IMR-90 (cell line): ENCODE data around the gene THAP10. TPM values are rescaled to one million over a fixed set of nuclear protein-coding genes. Genes with fewer than 3 reads are reported as not detected.

Source experiments
- ATAC-seq: fragments of 200-7000 bp; cut with Tn5 transposase; 2 replicates; pipeline ENCODE4 v1.9.1; 2020; ENCODE audit warnings: low read depth, mild to moderate bottlenecking, moderate library complexity
- Bru-seq: library from RNA; stranded (reverse); fragments of 400-500 nt; gene quantifications from one replicate; lab custom pipeline; 2021; lab: Mats Ljungman, UMichigan
- BruChase-seq, 2 experiments: library from RNA; stranded (reverse); fragments of 400-500 nt; gene quantifications; one replicate each; lab custom pipeline; 2021; lab: Mats Ljungman, UMichigan
- BruUV-seq: library from RNA; stranded (reverse); fragments of 400-500 nt; replicated peaks from 2 replicates; lab custom pipeline; 2021; lab: Mats Ljungman, UMichigan
- CTCF ChIA-PET: fragments of 300-600 bp; formaldehyde crosslinking; extraction: SDS; loops from one replicate; lab custom pipeline; 2021; ENCODE audit warnings: antibody characterized with exemption; lab: Yijun Ruan, JAX
- POLR2A ChIA-PET: fragments of 300-600 bp; sonication (Branson Sonifier 250); formaldehyde crosslinking; loops from one replicate; lab custom pipeline; 2022; ENCODE audit warnings: antibody characterized with exemption; ENCODE audit not compliant: unreplicated experiment; lab: Charles Lee
- DNase-seq: peaks from one replicate; pipeline ENCODE4 v3.0.0; 2013
- H2AFZ ChIP-seq: replicated peaks from 2 replicates; pipeline ENCODE3; 2013; ENCODE audit warnings: low read length, mild to moderate bottlenecking; ENCODE audit not compliant: poor library complexity
- H2AK5ac ChIP-seq: 2 replicates; pipeline ENCODE4 v1.6.1; 2013; ENCODE audit warnings: low read depth, low read length, inconsistent platforms
- H2AK9ac ChIP-seq: replicated peaks from 2 replicates; pipeline ENCODE3; 2013; ENCODE audit warnings: mild to moderate bottlenecking, low read depth, low read length, moderate library complexity; ENCODE audit not compliant: poor library complexity
- H2BK120ac ChIP-seq: 2 replicates; pipeline ENCODE4 v1.6.1; 2013; ENCODE audit warnings: low read depth, low read length, inconsistent platforms
- H2BK15ac ChIP-seq: 3 replicates; pipeline ENCODE4 v1.6.1; 2013; ENCODE audit warnings: low read depth, low read length, inconsistent platforms
- H2BK20ac ChIP-seq: 2 replicates; pipeline ENCODE4 v1.6.1; 2013; ENCODE audit warnings: low read depth, mild to moderate bottlenecking, inconsistent platforms, low read length, moderate library complexity
- H2BK5ac ChIP-seq: 2 replicates; pipeline ENCODE4 v1.6.1; 2013; ENCODE audit warnings: mild to moderate bottlenecking, low read depth, low read length, inconsistent platforms; ENCODE audit not compliant: poor library complexity, severe bottlenecking
- H3K14ac ChIP-seq: replicated peaks from 2 replicates; pipeline ENCODE4 v1.6.1; 2013; ENCODE audit warnings: low read depth, low read length, inconsistent platforms
- H3K18ac ChIP-seq: 2 replicates; pipeline ENCODE4 v1.6.1; 2013; ENCODE audit warnings: low read depth, low read length, control low read depth
- H3K23ac ChIP-seq: 2 replicates; pipeline ENCODE4 v1.6.1; 2013; ENCODE audit warnings: low read depth, low read length, inconsistent platforms
- H3K27ac ChIP-seq: 2 replicates; pipeline ENCODE4 v1.5.1; 2013; ENCODE audit warnings: mild to moderate bottlenecking, control low read depth, low read length; ENCODE audit not compliant: insufficient read depth
- H3K27me3 ChIP-seq: 2 replicates; pipeline ENCODE4 v1.6.1; 2013; ENCODE audit warnings: low read length; ENCODE audit not compliant: control insufficient read depth, insufficient read depth
- H3K36me3 ChIP-seq: 2 replicates; pipeline ENCODE4 v1.6.1; 2013; ENCODE audit warnings: low read length, mixed read lengths; ENCODE audit not compliant: control insufficient read depth, insufficient read depth
- H3K4ac ChIP-seq: 2 replicates; pipeline ENCODE4 v1.6.1; 2013; ENCODE audit warnings: low read depth, low read length, inconsistent platforms
- H3K4me1 ChIP-seq: 2 replicates; pipeline ENCODE4 v1.6.1; 2013; ENCODE audit warnings: low read length, mixed read lengths; ENCODE audit not compliant: control insufficient read depth, insufficient read depth
- H3K4me2 ChIP-seq: 2 replicates; pipeline ENCODE4 v1.6.1; 2013; ENCODE audit warnings: low read depth, mild to moderate bottlenecking, control low read depth, low read length, moderate library complexity
- H3K4me3 ChIP-seq: 2 replicates; pipeline ENCODE4 v1.5.1; 2013; ENCODE audit warnings: low read depth, mild to moderate bottlenecking, control low read depth, low read length, moderate library complexity; ENCODE audit not compliant: insufficient read depth
- H3K56ac ChIP-seq: 2 replicates; pipeline ENCODE4 v1.6.1; 2013; ENCODE audit warnings: low read length, inconsistent platforms; ENCODE audit not compliant: insufficient read depth; ENCODE audit errors: extremely low read depth
- H3K79me1 ChIP-seq, 2 experiments: 2 replicates each; pipeline ENCODE4 v1.6.1; 2013; ENCODE audit warnings: low read length in 2 of 2, inconsistent platforms in 1 of 2, low read depth in 1 of 2
- H3K9ac ChIP-seq: 2 replicates; pipeline ENCODE4 v1.6.1; 2013; ENCODE audit warnings: low read depth, low read length, control low read depth
- H3K9me1 ChIP-seq: 2 replicates; pipeline ENCODE4 v1.6.1; 2013; ENCODE audit warnings: low read length, inconsistent platforms; ENCODE audit not compliant: insufficient read depth
- H3K9me3 ChIP-seq: 2 replicates; pipeline ENCODE4 v1.6.1; 2013; ENCODE audit warnings: low read length; ENCODE audit not compliant: control insufficient read depth, insufficient read depth
- H4K20me1 ChIP-seq: 2 replicates; pipeline ENCODE4 v1.6.1; 2013; ENCODE audit warnings: low read length, inconsistent platforms; ENCODE audit not compliant: insufficient read depth
- H4K5ac ChIP-seq: 2 replicates; pipeline ENCODE4 v1.6.1; 2013; ENCODE audit warnings: mild to moderate bottlenecking, low read depth, low read length, control low read depth
- H4K8ac ChIP-seq, 2 experiments: 2 replicates each; pipeline ENCODE4 v1.6.1; 2013; ENCODE audit warnings: low read depth in 2 of 2, low read length in 2 of 2, control low read depth in 1 of 2, inconsistent platforms in 1 of 2
- H4K91ac ChIP-seq: 2 replicates; pipeline ENCODE4 v1.6.1; 2013; ENCODE audit warnings: low read depth, low read length, inconsistent platforms; ENCODE audit not compliant: insufficient read depth
- FOS ChIP-seq: fragments of 150-350 bp; IDR thresholded peaks from 2 replicates; pipeline ENCODE4 v1.6.1; 2016; ENCODE audit warnings: low read depth, low read length
- MAZ ChIP-seq: IDR thresholded peaks from 2 replicates; pipeline ENCODE4 v1.6.1; 2012; ENCODE audit warnings: low read depth, mild to moderate bottlenecking, low read length, improper control_type of control experiment, moderate library complexity, borderline replicate concordance
- MXI1 ChIP-seq: IDR thresholded peaks from 2 replicates; pipeline ENCODE4 v1.6.1; 2012; ENCODE audit warnings: low read depth, mild to moderate bottlenecking, low read length, moderate library complexity, borderline replicate concordance
- POLR2A ChIP-seq: IDR thresholded peaks from 2 replicates; pipeline ENCODE4 v1.6.1; 2012; ENCODE audit warnings: mild to moderate bottlenecking, low read depth, low read length
- WGBS, 2 experiments: methylation state at CpG; one replicate each; pipeline versions ENCODE4 v1.1.5 to v1.1.7; 2013; ENCODE audit warnings: missing lambda C conversion rate in 2 of 2; ENCODE audit not compliant: insufficient read length in 1 of 2; ENCODE audit errors: extremely low coverage in 2 of 2; 5-methylcytosine and 5-hydroxymethylcytosine counted together
- dilution Hi-C: fragments of 300-500 bp; cut with HindIII; formaldehyde crosslinking; loops from one replicate; pipeline ENCODE4 v1.14.3; 2018; ENCODE audit warnings: low sequenced_read_pairs; ENCODE audit not compliant: unreplicated experiment
- in situ Hi-C: fragments of 300-500 bp; cut with MboI; formaldehyde crosslinking; loops from 3 replicates; pipeline ENCODE4 v1.14.3; 2019; ENCODE audit warnings: low sequenced_read_pairs, inconsistent platforms, mixed read lengths
- intact Hi-C: fragments of 100-400 bp; cut with micrococcal nuclease; formaldehyde crosslinking; loops from 2 replicates; pipeline ENCODE4 v1.10.0; 2022
- long read RNA-seq: library from polyadenylated mRNA; unstranded; transcript quantifications from one replicate; pipeline ENCODE4 v2.0.0, GENCODE V29; 2021; ENCODE audit not compliant: unreplicated experiment
- polyA plus RNA-seq, 3 experiments: library from polyadenylated mRNA; depleted of rRNA; stranded (reverse); fragments of >200 nt; gene quantifications; 2 replicates each; pipeline ENCODE4 v1.2.3, GENCODE V29; 2012; ENCODE audit warnings: low replicate concordance in 1 of 3
- total RNA-seq: library from RNA; depleted of rRNA; stranded (reverse); fragments of >200 nt; gene quantifications from 2 replicates; pipeline ENCODE4 v1.2.3, GENCODE V29; 2012; rRNA removed

THAP10 gene
- total RNA-seq (2.3 and 3.6 TPM in 2 replicates), polyA plus RNA-seq (2012; rRNA removed) (2.8 and 3.0 TPM in 2 replicates), Bru-seq, nascent RNA (percentile 40 among the genes with signal in this experiment), BruChase-seq, experiment 1, labeled RNA remaining after a 6-hour chase (percentile 36 among the genes with signal in this experiment), BruChase-seq, experiment 2, labeled RNA remaining after a 2-hour chase (percentile 40 among the genes with signal in this experiment)
- 1.6 and 1.8 TPM in 2 replicates for polyA plus RNA-seq (2012; cell fraction: cytosol; rRNA removed)
- polyA plus RNA-seq (2012; cell fraction: nucleus; rRNA removed; ENCODE audit: low replicate concordance), result 0.86 and 1.4 TPM in 2 replicates
- long read RNA-seq, partial matches to known transcripts, result 0 of 1 reads
- long read RNA-seq, other reads (novel, unspliced or antisense), result 0 of 1 reads

DNA sequence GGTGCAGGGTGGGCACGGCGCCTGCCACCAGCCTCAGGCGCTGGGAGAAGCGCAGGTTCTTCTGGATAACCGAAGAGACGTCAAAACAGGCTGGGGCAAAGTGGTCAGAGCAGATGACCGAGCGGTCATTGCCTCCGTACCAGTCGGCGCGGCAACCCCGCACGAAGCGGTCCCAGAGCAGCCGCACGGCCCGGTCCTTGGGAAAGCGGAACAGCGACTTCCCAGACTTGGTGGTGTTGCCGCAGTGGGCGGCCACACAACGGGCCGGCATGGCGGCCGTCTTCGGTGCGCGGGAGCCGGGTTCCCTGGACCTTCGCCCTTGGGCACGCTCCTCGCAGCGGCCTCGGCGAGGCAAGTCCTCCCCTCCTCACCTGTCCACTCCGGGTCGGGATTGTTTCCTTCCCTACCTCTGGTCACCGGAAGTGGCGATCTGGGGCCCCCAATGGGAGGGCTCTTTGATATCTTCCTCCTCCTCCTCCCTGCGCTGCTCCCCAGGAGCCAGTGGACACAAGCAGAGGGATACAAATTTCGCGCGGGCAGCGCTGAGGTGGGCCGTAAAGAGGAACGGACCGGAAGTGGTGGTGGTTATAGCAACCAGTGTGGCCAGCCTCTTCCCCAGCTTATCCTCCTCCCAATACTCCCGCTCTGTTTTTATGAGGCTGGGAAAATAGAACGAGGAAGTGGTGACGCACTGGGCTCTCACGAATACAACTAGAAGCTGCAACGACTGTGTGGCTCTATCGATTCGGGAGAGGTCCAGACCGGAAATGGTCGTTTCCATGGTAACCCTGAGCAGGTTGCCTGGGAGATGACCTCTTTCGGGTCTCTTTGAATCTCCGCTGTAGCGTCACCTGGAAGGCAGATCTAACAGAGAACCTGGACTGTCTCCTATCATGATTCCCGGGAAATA lies at the start of gene THAP10, which contains the start of gene LRRC49:
TSS of gene THAP10 (minus strand) at position 432 of the 910 bp plus-strand sequence. CDS start at position 271, 161 bp downstream.
TSS of gene LRRC49 (plus strand) at position 825 of the 910 bp plus-strand sequence. CDS start at position 894, 69 bp downstream.
- peaks cover 6% of the 10 kb centered on the region; the same call in 1 of the 2 replicates for H3K4me1 ChIP-seq
- H2AFZ ChIP-seq, result peak within 1 kb of the TSS; percentile 94
- peak within 1 kb of the TSS; percentile 73 for H3K23ac ChIP-seq
- no peaks in the 10 kb centered on the region; the same call in 1 of the 2 replicates for H4K20me1 ChIP-seq
- no TSS peak for BruUV-seq
- peak within 1 kb of the TSS; percentile 62 for H4K5ac ChIP-seq
- H2AK5ac ChIP-seq, result peak within 1 kb of the TSS; percentile 23; the same call in 1 of the 2 replicates
- dilution Hi-C loops (no loop called here), in situ Hi-C loops (loop anchor here (10.0 kb wide), 1 partner anchor 213 kb away; no protein-coding TSS in a partner anchor), intact Hi-C loops (loop anchor here (5.0 to 10.0 kb wide), 5 partner anchors 65 to 913 kb away; no protein-coding TSS in a partner anchor)
- no peaks in the 10 kb centered on the region for H3K27me3 ChIP-seq
- H3K4me3 ChIP-seq, result peak within 1 kb of the TSS; percentile 66
- no peaks in the 10 kb centered on the region for H3K36me3 ChIP-seq
- peak within 1 kb of the TSS; percentile 64 for H3K27ac ChIP-seq
- 0 out of 2 replicates have a peak within 1 kb of the TSS, but pooled peaks have one; percentile 40 for H2BK20ac ChIP-seq
- peak; percentile 98 for DNase-seq
- H3K9me3 ChIP-seq, result no peaks in the 10 kb centered on the region
- 1% methylated on average over 29 of the region's 61 CpGs; no CpG with 5 or more reads in 1 of the 2 experiments for WGBS, 2 experiments
- peak within 1 kb of the TSS; percentile 69 for H2BK5ac ChIP-seq
- peak within 1 kb of the TSS; percentile 79 for H3K4me2 ChIP-seq
- H3K79me1 ChIP-seq, result peaks cover 13 to 20% of the 10 kb centered on the region in 2 experiments
- H3K9ac ChIP-seq, result peak within 1 kb of the TSS; percentile 52
- peak within 1 kb of the TSS; percentile 31 for H3K56ac ChIP-seq
- peak within 1 kb of the TSS; percentile 17; the same call in 2 of the 3 replicates for H2BK15ac ChIP-seq
- H3K9me1 ChIP-seq, result no peaks in the 10 kb centered on the region
- peak within 1 kb of the TSS; percentile 91 for H2AK9ac ChIP-seq
- ChIA-PET POLR2A (no interaction called here), CTCF (interaction anchor here (0.6 to 1.6 kb wide), 5 partner anchors 12 to 1150 kb away, joined by 3 to 5 read pairs (median 3); no protein-coding TSS in a partner anchor)
- H4K8ac ChIP-seq, result peak within 1 kb of the TSS; percentile 18 to 88
- H4K91ac ChIP-seq, result peak within 1 kb of the TSS; percentile 53
- peak within 1 kb of the TSS; percentile 74 for H3K14ac ChIP-seq
- H3K4ac ChIP-seq, result peak within 1 kb of the TSS; percentile 57
- ATAC-seq, result peak; percentile 95
- peak; percentile 52; the same call in 1 of the 2 replicates for TF ChIP-seq POLR2A
- TF ChIP-seq MXI1, result peak; percentile 94
- no peak for TF ChIP-seq FOS
- 0 out of 2 replicates have a peak, but pooled peaks have one; percentile 52 for TF ChIP-seq MAZ
- H2BK120ac ChIP-seq, result peak within 1 kb of the TSS; percentile 74
- peak within 1 kb of the TSS; percentile 46; the same call in 1 of the 2 replicates for H3K18ac ChIP-seq
